SK-N-MC (cell line): ENCODE results near the gene AP3S2.
"Not testable (repeated sequence)": the region's sequence is repeated elsewhere in the genome, so short reads cannot be mapped to it uniquely, and the experiment has no call there.

ENCODE experiments used
- DNase-seq: peaks from one replicate; pipeline ENCODE4 v3.0.0-alpha.2; 2011; ENCODE audit warnings: low read depth, low spot score
- H3K27ac ChIP-seq: fragments of 200-600 bp; sonication (generic); 2 replicates; pipeline ENCODE4 v1.5.1; 2016; ENCODE audit warnings: mixed run types
- H3K36me3 ChIP-seq: fragments of 200-600 bp; sonication (generic); 2 replicates; pipeline ENCODE4 v1.6.1; 2017; ENCODE audit warnings: antibody characterized with exemption, low read length, mixed read lengths; ENCODE audit not compliant: insufficient read depth
- H3K4me3 ChIP-seq: fragments of 200-600 bp; sonication (generic); 2 replicates; pipeline ENCODE4 v1.5.1; 2016
- H3K9ac ChIP-seq: fragments of 200-600 bp; sonication (generic); 2 replicates; pipeline ENCODE4 v1.8.0; 2017; ENCODE audit warnings: mixed run types, mixed read lengths; ENCODE audit not compliant: insufficient read length
- H3K9me3 ChIP-seq: fragments of 200-600 bp; sonication (generic); 2 replicates; pipeline ENCODE4 v1.6.1; 2017; ENCODE audit warnings: low read depth, mild to moderate bottlenecking, antibody characterized with exemption, low read length, moderate library complexity, mixed read lengths
- EZH2 ChIP-seq: fragments of 200-600 bp; sonication (generic); IDR thresholded peaks from one replicate; pipeline ENCODE4 v1.6.1; 2017; ENCODE audit warnings: antibody characterized with exemption
- FOXP2 ChIP-seq: optimal IDR thresholded peaks from 2 replicates; pipeline ENCODE3; 2011; ENCODE audit warnings: mild to moderate bottlenecking, moderate library complexity; ENCODE audit not compliant: insufficient read depth; ENCODE audit errors: extremely low read length, control extremely low read depth
- POLR2AphosphoS5 ChIP-seq: IDR thresholded peaks from 2 replicates; pipeline ENCODE4 v1.6.1; 2012; ENCODE audit warnings: mild to moderate bottlenecking, low read depth, low read length, borderline replicate concordance

AP3S2 gene

DNA sequence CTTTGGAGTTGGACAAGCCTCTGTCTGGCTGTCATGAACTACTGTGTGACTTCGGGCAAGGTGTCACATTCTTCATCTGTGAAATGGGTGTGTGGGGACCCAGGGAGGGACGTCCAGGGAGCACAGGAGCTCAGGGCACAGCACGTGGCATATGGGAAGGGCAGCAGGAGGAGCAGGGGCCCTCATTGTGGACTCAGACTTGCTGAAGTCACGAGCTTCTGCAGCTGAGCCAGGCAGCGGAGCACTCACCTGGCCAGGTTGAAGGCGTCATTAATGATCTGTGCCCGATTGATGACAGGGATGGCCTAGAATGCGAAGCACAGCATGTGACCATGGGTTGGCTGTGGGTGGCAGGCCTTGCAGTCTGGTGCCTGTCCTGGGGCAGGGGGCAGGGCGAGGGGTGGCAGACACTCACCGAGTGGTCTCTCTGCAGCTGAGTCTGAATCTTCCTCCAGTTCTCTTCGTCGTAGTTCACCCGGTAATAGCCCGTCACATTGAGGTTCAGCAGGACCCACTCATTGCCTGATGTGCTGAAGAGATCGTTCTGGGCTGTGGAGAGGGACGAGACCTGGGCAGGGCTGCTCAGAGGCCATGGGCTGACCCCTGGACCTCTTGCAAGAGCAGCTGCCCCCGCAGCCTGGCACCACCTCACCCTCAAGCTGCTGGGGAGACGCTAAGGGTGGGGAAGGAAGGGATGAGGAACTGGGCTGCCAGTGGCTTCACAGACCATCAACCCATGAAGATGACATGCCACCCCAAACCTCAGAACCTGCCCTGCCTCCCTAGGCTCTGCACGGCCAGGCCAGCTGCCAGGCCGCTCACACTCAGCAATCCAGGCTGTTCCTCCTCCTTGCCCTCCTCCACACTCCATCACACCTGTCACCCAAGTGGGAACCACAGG is 94.5 kb downstream of the AP3S2 start:
- Histone ChIP-seq H3K27ac (no peak overlapping the region), H3K36me3 (no peaks in the 10 kb centered on the region), H3K9ac (no peak overlapping the region), H3K9me3 (no peaks in the 10 kb centered on the region), H3K4me3 (no peak overlapping the region)
- DNase-seq = no peak
- TF ChIP-seq FOXP2 = no peak

DNA sequence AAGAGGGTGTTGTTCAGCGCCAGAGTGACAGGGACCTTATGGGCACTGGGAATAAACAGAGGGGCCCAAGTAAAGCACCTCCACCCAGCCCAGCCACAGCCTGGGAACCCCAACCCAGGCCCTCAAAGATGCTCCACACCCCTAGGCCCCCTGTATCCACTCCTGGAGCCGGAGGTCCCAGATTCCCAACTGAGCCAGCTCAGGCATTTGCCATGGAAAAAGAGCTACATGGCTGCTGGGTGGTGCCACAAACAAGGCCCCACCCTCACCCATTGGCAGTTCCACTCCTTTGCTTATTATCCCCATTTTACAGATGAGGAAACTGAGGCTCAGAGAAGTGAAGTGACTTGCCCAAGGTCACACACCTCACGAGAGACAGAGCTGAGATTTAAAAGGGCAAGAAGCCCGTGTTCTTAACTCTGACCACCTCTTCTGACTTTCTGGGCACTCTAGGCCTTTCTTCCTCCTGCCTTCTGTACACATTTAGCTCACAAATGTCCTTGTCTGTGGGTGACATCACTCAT is 96.1 kb downstream of the AP3S2 start:
- Histone ChIP-seq H3K27ac (no peak overlapping the region), H3K9me3 (no peaks in the 10 kb centered on the region), H3K9ac (no peak overlapping the region), H3K4me3 (no peak overlapping the region), H3K36me3 (no peaks in the 10 kb centered on the region)
- TF ChIP-seq FOXP2 = no peak
- no peak for TF ChIP-seq EZH2
- no peak for TF ChIP-seq POLR2AphosphoS5
- DNase-seq = no peak

DNA sequence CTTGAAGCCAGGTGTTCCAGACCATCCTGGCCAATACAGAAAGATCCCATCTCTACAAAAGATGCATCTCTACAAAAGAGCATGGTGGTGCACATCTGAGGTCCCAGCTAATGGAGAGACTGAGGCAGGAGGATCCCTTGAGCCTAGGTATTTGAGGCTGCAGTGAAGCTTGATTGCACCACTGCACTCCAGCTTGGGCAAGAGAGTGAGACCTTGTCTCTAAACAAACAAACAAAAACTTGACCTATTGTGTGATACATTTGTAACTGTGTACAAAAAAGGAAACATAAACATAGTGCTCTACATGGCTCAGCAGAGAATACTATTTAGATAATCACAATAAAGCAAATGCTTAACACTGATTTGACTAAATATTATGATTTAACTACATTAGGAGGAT is 97.8 kb downstream of the AP3S2 start:
- Histone ChIP-seq H3K27ac (no peak overlapping the region), H3K9ac (no peak overlapping the region), H3K4me3 (no peak overlapping the region), H3K9me3 (no peaks in the 10 kb centered on the region), H3K36me3 (no peaks in the 10 kb centered on the region)
- no peak for TF ChIP-seq FOXP2
- TF ChIP-seq POLR2AphosphoS5 = no peak
- no peak for TF ChIP-seq EZH2
- DNase-seq = no peak

GRCh38 chr15:89794627-89795241 is 99.1 kb downstream of the AP3S2 start:
- Histone ChIP-seq H3K27ac (no peak overlapping the region), H3K36me3 (no peaks in the 10 kb centered on the region), H3K9me3 (no peaks in the 10 kb centered on the region), H3K9ac (no peak overlapping the region), H3K4me3 (no peak overlapping the region)
- TF ChIP-seq POLR2AphosphoS5 (no peak), FOXP2 (no peak), EZH2 (no peak)
- no peak for DNase-seq

- no peaks in the 10 kb centered on the region for H3K36me3 ChIP-seq
Observed at GRCh38 chr15:89792106-89792805, 101.5 kb downstream of the AP3S2 start.

DNA sequence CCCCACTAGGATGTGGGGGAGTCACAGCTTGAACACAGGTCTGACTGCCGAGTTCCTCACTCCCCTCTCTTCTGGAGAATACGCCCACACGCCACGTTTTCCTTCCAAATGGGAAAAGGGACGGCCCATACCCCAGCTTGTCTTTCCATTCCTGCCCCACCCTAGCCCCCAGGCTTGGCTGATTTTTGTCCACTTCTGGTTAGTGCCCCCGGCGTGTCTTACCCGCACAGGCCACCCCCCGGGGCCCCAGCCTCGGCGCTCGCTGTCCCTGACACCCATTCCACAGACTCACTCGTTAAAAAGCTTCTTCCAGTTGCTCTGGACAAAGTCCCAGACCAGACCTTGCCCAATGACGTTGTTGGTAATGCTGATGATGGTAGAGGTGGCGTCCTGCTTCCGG is 103.1 kb downstream of the AP3S2 start:
- no peak for TF ChIP-seq POLR2AphosphoS5
- TF ChIP-seq EZH2 = no peak
- TF ChIP-seq FOXP2 = no peak
- no peaks in the 10 kb centered on the region for H3K36me3 ChIP-seq
- no peak for DNase-seq
- H3K4me3 ChIP-seq = no peak overlapping the region
- H3K27ac ChIP-seq = no peak overlapping the region
- no peak overlapping the region for H3K9ac ChIP-seq
- H3K9me3 ChIP-seq = no peaks in the 10 kb centered on the region; the same call in 1 of the 2 replicates

More at GRCh38 chr15:89792106-89792805, 101.5 kb downstream of the AP3S2 start:
- no peak for DNase-seq
- no peak for TF ChIP-seq FOXP2
- no peaks in the 10 kb centered on the region; the same call in 1 of the 2 replicates for H3K9me3 ChIP-seq
- H3K27ac ChIP-seq = no peak overlapping the region
- H3K9ac ChIP-seq = no peak overlapping the region
- H3K4me3 ChIP-seq = no peak overlapping the region

GRCh38 chr15:89790206-89790605 is 103.6 kb downstream of the AP3S2 start:
- Histone ChIP-seq H3K36me3 (no peaks in the 10 kb centered on the region), H3K9me3 (no peaks in the 10 kb centered on the region; the same call in 1 of the 2 replicates), H3K4me3 (no peak overlapping the region), H3K27ac (no peak overlapping the region), H3K9ac (no peak overlapping the region)
- TF ChIP-seq EZH2 (no peak), POLR2AphosphoS5 (no peak), FOXP2 (no peak)
- DNase-seq = no peak

DNA sequence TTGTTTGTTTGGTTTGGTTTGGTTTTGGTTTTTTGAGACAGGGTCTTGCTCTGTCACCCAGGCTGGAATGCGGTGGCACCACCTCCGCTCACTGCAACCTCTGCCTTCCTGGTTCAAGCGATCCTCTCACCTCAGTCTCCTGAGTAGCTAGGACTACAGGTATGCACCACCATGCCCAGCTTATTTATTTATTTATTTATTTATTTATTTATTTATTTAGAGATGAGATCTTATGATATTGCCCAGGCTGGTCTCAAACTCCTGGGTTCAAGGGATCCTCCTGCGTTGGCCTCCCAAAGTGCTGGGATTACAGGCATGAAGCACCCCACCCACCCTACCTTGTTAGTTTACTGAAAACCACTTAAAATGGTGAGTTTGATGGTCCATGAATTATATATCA is 105.2 kb downstream of the AP3S2 start:
- not testable (repeated sequence) for H3K9me3 ChIP-seq, H3K27ac ChIP-seq, H3K9ac ChIP-seq, H3K36me3 ChIP-seq, H3K4me3 ChIP-seq, DNase-seq
